Ishikawa (cell line): Measurements from ENCODE around the gene KRCC1.

Source experiments
- CEBPB ChIP-seq: IDR thresholded peaks from 2 replicates; pipeline ENCODE4 v1.6.1; 2012
- CREB1 ChIP-seq: IDR thresholded peaks from 2 replicates; pipeline ENCODE4 v1.6.1; 2012; ENCODE audit warnings: low read depth
- EGR1 ChIP-seq: IDR thresholded peaks from 2 replicates; pipeline ENCODE4 v1.6.1; 2012
- EP300 ChIP-seq: IDR thresholded peaks from 2 replicates; pipeline ENCODE4 v1.6.1; 2012; ENCODE audit warnings: borderline replicate concordance
- FOXM1 ChIP-seq: IDR thresholded peaks from 2 replicates; pipeline ENCODE4 v1.6.1; 2012; ENCODE audit warnings: low read depth, borderline replicate concordance
- NFIC ChIP-seq: IDR thresholded peaks from 2 replicates; pipeline ENCODE4 v1.6.1; 2012
- RAD21 ChIP-seq: IDR thresholded peaks from 2 replicates; pipeline ENCODE4 v1.6.1; 2012; ENCODE audit warnings: low read depth
- REST ChIP-seq: IDR thresholded peaks from 2 replicates; pipeline ENCODE4 v1.6.1; 2012; ENCODE audit warnings: low read depth, mild to moderate bottlenecking
- TAF1 ChIP-seq: IDR thresholded peaks from 2 replicates; pipeline ENCODE4 v1.6.1; 2012; ENCODE audit warnings: low read depth, mild to moderate bottlenecking
- TCF12 ChIP-seq: IDR thresholded peaks from 2 replicates; pipeline ENCODE4 v1.6.1; 2012; ENCODE audit warnings: low read depth
- TEAD4 ChIP-seq: IDR thresholded peaks from 2 replicates; pipeline ENCODE4 v1.6.1; 2012
- USF1 ChIP-seq: IDR thresholded peaks from 2 replicates; pipeline ENCODE4 v1.6.1; 2012
- YY1 ChIP-seq: IDR thresholded peaks from 2 replicates; pipeline ENCODE4 v1.6.1; 2012; ENCODE audit warnings: low read depth
- ZBTB7A ChIP-seq: IDR thresholded peaks from 2 replicates; pipeline ENCODE4 v1.6.1; 2012; ENCODE audit warnings: low read depth
- TF ChIP-seq, protein P1 (sequence below): IDR thresholded peaks from 2 replicates; pipeline ENCODE4 v1.6.1; 2012

The KRCC1 gene

DNA sequence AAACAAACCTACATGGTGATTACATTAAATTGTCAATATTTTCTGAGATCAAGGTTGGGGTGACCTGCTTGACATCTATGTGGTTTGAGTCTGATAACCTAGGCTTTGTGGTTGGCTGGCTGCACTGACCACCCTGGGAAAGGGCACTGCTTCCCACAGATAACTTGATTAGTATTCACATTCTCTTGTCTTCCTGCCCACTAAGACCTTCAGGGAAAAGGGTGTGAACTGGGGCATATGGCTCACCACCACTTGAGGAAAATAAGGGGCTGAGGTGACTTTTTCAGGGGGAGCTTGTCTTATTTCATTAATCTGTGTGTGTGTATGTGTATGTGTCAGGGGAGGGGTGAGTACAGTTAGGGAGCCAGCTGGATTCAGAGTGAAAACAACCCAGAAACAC lies 13.5 kb upstream of the KRCC1 start:
- TF ChIP-seq YY1 (no peak), TEAD4 (no peak), NFIC (no peak), CEBPB (no peak), EP300 (no peak), TAF1 (no peak), FOXM1 (no peak), EGR1 (no peak), REST (no peak), ZBTB7A (no peak), RAD21 (no peak), CREB1 (no peak), USF1 (no peak), TCF12 (no peak)
- TF ChIP-seq, protein P1, sequence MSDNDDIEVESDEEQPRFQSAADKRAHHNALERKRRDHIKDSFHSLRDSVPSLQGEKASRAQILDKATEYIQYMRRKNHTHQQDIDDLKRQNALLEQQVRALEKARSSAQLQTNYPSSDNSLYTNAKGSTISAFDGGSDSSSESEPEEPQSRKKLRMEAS: no peak

- TF ChIP-seq TAF1: no peak
- no peak for TF ChIP-seq YY1
- no peak for TF ChIP-seq TEAD4
- TF ChIP-seq, protein P1: no peak
- no peak for TF ChIP-seq TCF12
- TF ChIP-seq REST: no peak
- no peak for TF ChIP-seq ZBTB7A
- TF ChIP-seq CEBPB: no peak
- TF ChIP-seq EGR1: no peak
- TF ChIP-seq NFIC: no peak
- no peak for TF ChIP-seq FOXM1
- TF ChIP-seq EP300: no peak
- TF ChIP-seq USF1: no peak
- TF ChIP-seq CREB1: no peak
- no peak for TF ChIP-seq RAD21
Measured at GRCh38 chr2:88068044-88068443, 12.5 kb upstream of the KRCC1 start.

- TF ChIP-seq NFIC (no peak), CEBPB (no peak), TCF12 (no peak), USF1 (no peak), TEAD4 (no peak)
Measured at GRCh38 chr2:88067598-88067997, 12.0 kb upstream of the KRCC1 start, which contains the start of gene SMYD1. TSS of gene SMYD1 (plus strand) at chr2:88067825. CDS start at chr2:88067865, 40 bp downstream.

DNA sequence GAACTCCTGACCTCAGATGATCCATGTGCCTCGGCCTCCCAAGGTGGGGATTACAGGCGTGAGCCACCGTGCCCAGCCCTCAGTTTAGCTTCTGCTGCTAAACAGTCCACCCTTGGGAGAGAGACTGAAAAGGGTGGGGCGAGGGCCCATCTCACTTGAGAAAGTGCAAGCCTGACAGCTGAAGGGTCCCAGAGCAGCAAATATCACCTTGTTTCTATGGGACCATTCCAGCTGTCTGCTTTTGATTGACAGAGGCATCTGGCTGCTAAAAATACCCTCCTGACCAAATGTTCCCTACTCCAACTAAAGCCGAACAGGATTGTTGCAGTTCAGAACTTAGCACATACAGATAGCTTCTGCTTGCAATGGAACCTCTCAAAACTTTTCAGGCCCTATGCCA lies 11.6 kb upstream of the KRCC1 start:
- TF ChIP-seq EP300 (no peak), ZBTB7A (no peak), CREB1 (no peak), NFIC (no peak), TAF1 (no peak), CEBPB (no peak)
- TF ChIP-seq, protein P1: no peak

DNA sequence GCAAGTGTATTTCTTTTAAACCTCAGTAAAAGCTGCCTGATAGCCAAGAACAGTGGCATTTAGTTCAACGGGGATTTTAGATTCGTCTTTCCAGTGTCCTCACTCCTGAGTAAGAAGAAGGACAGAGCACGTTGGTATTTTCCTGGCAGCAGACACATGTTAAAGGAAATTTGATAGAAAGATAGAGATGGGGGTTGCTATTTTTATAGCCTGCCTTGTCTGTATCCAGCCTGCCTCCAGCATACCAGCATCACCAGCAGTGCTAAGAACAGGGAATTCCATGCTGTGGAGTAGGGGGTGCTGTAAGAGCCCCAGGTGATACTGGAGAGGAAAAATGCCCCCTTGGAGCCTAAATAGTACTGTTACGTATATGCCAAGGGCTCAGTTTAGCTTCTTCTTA lies 11.0 kb upstream of the KRCC1 start:
- TF ChIP-seq REST: no peak
- no peak for TF ChIP-seq TCF12
- no peak for TF ChIP-seq ZBTB7A
